Upper lobe of left lung (tissue), 6 donors: ENCODE results near the gene MTSS2. TPM values are rescaled to one million over a fixed set of nuclear protein-coding genes. Genes with fewer than 3 reads are reported as not detected.

ENCODE experiments used
- ATAC-seq, 2 donors: fragments of 200-7000 bp; cut with Tn5 transposase; one replicate each; pipeline ENCODE4 v1.9.1; 2022; ENCODE audit warnings: mild to moderate bottlenecking in 2 of 2, moderate library complexity in 2 of 2; ENCODE audit not compliant: low FRiP score in 2 of 2
- DNase-seq, 2 donors: peaks; one replicate each; pipeline ENCODE4 v3.0.0-alpha.2; 2019 to 2020
- H3K27ac ChIP-seq, 4 donors: fragments of 200-600 bp; sonication (generic); one replicate each; pipeline ENCODE4 v1.5.1; 2016 to 2019
- H3K27me3 ChIP-seq, 4 donors: fragments of 200-600 bp; sonication (generic); one replicate each; pipeline ENCODE4 v1.5.1; 2017 to 2019
- H3K36me3 ChIP-seq, 4 donors: fragments of 200-600 bp; sonication (generic); one replicate each; pipeline ENCODE4 v1.5.1; 2016 to 2019
- H3K4me1 ChIP-seq, 4 donors: fragments of 200-600 bp; sonication (generic); one replicate each; pipeline ENCODE4 v1.5.1; 2018 to 2019
- H3K4me3 ChIP-seq, 4 donors: fragments of 200-600 bp; sonication (generic); one replicate each; pipeline ENCODE4 v1.5.1; 2017 to 2019; ENCODE audit warnings: mild to moderate bottlenecking in 2 of 4, moderate library complexity in 1 of 4
- H3K9me3 ChIP-seq, 4 donors: fragments of 200-600 bp; sonication (generic); one replicate each; pipeline ENCODE4 v1.5.1; 2018 to 2019
- CTCF ChIP-seq, 6 experiments: fragments of 450-650 bp in 4 of 6; fragments of 200-600 bp in 2 of 6; sonication (generic) in 2 of 6; IDR thresholded peaks; one replicate each; pipeline ENCODE4 v1.5.1; 2016 to 2019; ENCODE audit warnings: antibody characterized with exemption in 6 of 6
- EP300 ChIP-seq, 4 donors: sonication (generic); formaldehyde crosslinking; IDR thresholded peaks; one replicate each; pipeline ENCODE4 v1.5.1; 2017; ENCODE audit warnings: antibody characterized with exemption in 4 of 4, control low read depth in 2 of 4
- POLR2A ChIP-seq, 4 donors: fragments of 450-650 bp; IDR thresholded peaks; one replicate each; pipeline ENCODE4 v1.5.1; 2016 to 2017; ENCODE audit warnings: antibody characterized with exemption in 4 of 4, mild to moderate bottlenecking in 2 of 4
- POLR2AphosphoS5 ChIP-seq, 2 donors: sonication (generic); formaldehyde crosslinking; IDR thresholded peaks; one replicate each; pipeline ENCODE4 v1.5.1; 2017; ENCODE audit warnings: antibody characterized with exemption in 2 of 2
- WGBS, 2 donors: methylation state at CpG; one replicate each; pipeline ENCODE4 v1.1.5; 2017 to 2018; 5-methylcytosine and 5-hydroxymethylcytosine counted together
- total RNA-seq, 6 donors: library from RNA; depleted of rRNA in 4 of 6; stranded (reverse); fragments of >200 nt in 4 of 6; gene quantifications; one replicate each; pipeline versions ENCODE4 v1.1.0 to v1.2.1, GENCODE V29; 2016 to 2021
- donor health status: DM: no; HTN: no; CAD: no; lungs with moderate emphysema.
- donor health status: DM: no; HTN: yes; CAD: no; lungs with severe emphysema.

MTSS2 gene
- total RNA-seq, 6 donors from 2014 or later: 40.7 to 202 (median 72.4) TPM

- Histone ChIP-seq H3K4me3 (no peak overlapping the region), H3K27ac (no peak overlapping the region), H3K9me3 (no peaks in the 10 kb centered on the region), H3K4me1 (peaks cover 0 to 9% (median 5%) of the 10 kb centered on the region in 4 donors), H3K27me3 (no peaks in the 10 kb centered on the region), H3K36me3 (no peaks in the 10 kb centered on the region)
- no peak for ATAC-seq
- no peak for TF ChIP-seq POLR2A (IDR thresholded peaks at IDR 0.05)
- TF ChIP-seq EP300 (IDR thresholded peaks at IDR 0.05): no peak
- no peak for TF ChIP-seq POLR2AphosphoS5 (IDR thresholded peaks at IDR 0.05)
- TF ChIP-seq CTCF (IDR thresholded peaks at IDR 0.05): no peak
- no peak for DNase-seq
- WGBS, 2 donors: 85 to 92% methylated on average over 7 to 8 of the region's 8 CpGs
Observed at GRCh38 chr16:70656065-70656711, 29.7 kb downstream of the MTSS2 start.

GRCh38 chr16:70653809-70654771, 31.8 kb downstream of the MTSS2 start:
- peak overlapping the region in 2 of 4 donors; percentile 22 to 26 for H3K4me3 ChIP-seq
- peak; percentile 20 to 24 for TF ChIP-seq POLR2AphosphoS5 (IDR thresholded peaks at IDR 0.05)
- TF ChIP-seq CTCF (IDR thresholded peaks at IDR 0.05): peak; percentile 76 to 92 (median 90)
- TF ChIP-seq EP300 (IDR thresholded peaks at IDR 0.05): no peak
- TF ChIP-seq POLR2A (IDR thresholded peaks at IDR 0.05): no peak
- H3K4me1 ChIP-seq: peaks cover 0 to 9% (median 5%) of the 10 kb centered on the region in 4 donors
- H3K27me3 ChIP-seq: no peaks in the 10 kb centered on the region
- ATAC-seq (peak; percentile 85 to 91), DNase-seq (peak; percentile 57 to 72)
- WGBS, 2 donors: 40 to 42% methylated on average over 32 to 34 of the region's 35 CpGs
- H3K27ac ChIP-seq: peak overlapping the region; percentile 31 to 73 (median 52)
- no peaks in the 10 kb centered on the region for H3K36me3 ChIP-seq
- H3K9me3 ChIP-seq: no peaks in the 10 kb centered on the region

- ATAC-seq: no peak
- 86 to 94% methylated on average over 4 of the region's 4 CpGs for WGBS, 2 donors
- Histone ChIP-seq H3K4me3 (no peak overlapping the region), H3K27ac (peak overlapping the region in 1 of 4 donors; percentile 73), H3K9me3 (no peaks in the 10 kb centered on the region), H3K36me3 (no peaks in the 10 kb centered on the region), H3K27me3 (no peaks in the 10 kb centered on the region), H3K4me1 (peaks cover 0 to 9% (median 5%) of the 10 kb centered on the region in 4 donors)
- DNase-seq: no peak
- TF ChIP-seq POLR2A (IDR thresholded peaks at IDR 0.05): no peak
- no peak for TF ChIP-seq CTCF (IDR thresholded peaks at IDR 0.05)
- no peak for TF ChIP-seq POLR2AphosphoS5 (IDR thresholded peaks at IDR 0.05)
- no peak for TF ChIP-seq EP300 (IDR thresholded peaks at IDR 0.05)
Observed at GRCh38 chr16:70653406-70653805, 32.4 kb downstream of the MTSS2 start.

- ATAC-seq: no peak
- Histone ChIP-seq H3K36me3 (no peaks in the 10 kb centered on the region), H3K9me3 (no peaks in the 10 kb centered on the region), H3K27me3 (no peaks in the 10 kb centered on the region), H3K4me1 (peaks cover 0 to 9% (median 5%) of the 10 kb centered on the region in 4 donors), H3K27ac (no peak overlapping the region), H3K4me3 (no peak overlapping the region)
- WGBS, 2 donors: 85 to 93% methylated on average over 2 of the region's 2 CpGs
- TF ChIP-seq POLR2AphosphoS5 (IDR thresholded peaks at IDR 0.05) (no peak), EP300 (IDR thresholded peaks at IDR 0.05) (no peak), POLR2A (IDR thresholded peaks at IDR 0.05) (no peak), CTCF (IDR thresholded peaks at IDR 0.05) (no peak)
- peak in 1 of 2 donors; percentile 8 for DNase-seq
Observed at GRCh38 chr16:70652322-70652721, 33.5 kb downstream of the MTSS2 start.
